Measurements from ENCODE around the gene KIZ. TPM values are rescaled to one million over a fixed set of nuclear protein-coding genes. Genes with fewer than 3 reads are reported as not detected.

The KIZ gene
- total RNA-seq, 1 donor from 2014 or later: 60.0 TPM

- no peaks in the 10 kb centered on the region for H3K27me3 Mint-ChIP-seq (ENCODE audit: insufficient read depth, low read depth)
- H3K4me1 ChIP-seq: no peaks in the 10 kb centered on the region
- no peak overlapping the region for H3K4me2 ChIP-seq
- H3K9me3 Mint-ChIP-seq: no peaks in the 10 kb centered on the region
- no peak overlapping the region for H2AFZ ChIP-seq (replicated peaks)
- no peak overlapping the region for H3K4me3 Mint-ChIP-seq
- no peaks in the 10 kb centered on the region for H4K20me1 ChIP-seq (ENCODE audit: low read depth)
- H3K9me3 ChIP-seq (ENCODE audit: low read depth): no peaks in the 10 kb centered on the region
- H3K27me3 ChIP-seq: no peaks in the 10 kb centered on the region
- H3K4me1 Mint-ChIP-seq: no peaks in the 10 kb centered on the region
- TF ChIP-seq, protein P1, sequence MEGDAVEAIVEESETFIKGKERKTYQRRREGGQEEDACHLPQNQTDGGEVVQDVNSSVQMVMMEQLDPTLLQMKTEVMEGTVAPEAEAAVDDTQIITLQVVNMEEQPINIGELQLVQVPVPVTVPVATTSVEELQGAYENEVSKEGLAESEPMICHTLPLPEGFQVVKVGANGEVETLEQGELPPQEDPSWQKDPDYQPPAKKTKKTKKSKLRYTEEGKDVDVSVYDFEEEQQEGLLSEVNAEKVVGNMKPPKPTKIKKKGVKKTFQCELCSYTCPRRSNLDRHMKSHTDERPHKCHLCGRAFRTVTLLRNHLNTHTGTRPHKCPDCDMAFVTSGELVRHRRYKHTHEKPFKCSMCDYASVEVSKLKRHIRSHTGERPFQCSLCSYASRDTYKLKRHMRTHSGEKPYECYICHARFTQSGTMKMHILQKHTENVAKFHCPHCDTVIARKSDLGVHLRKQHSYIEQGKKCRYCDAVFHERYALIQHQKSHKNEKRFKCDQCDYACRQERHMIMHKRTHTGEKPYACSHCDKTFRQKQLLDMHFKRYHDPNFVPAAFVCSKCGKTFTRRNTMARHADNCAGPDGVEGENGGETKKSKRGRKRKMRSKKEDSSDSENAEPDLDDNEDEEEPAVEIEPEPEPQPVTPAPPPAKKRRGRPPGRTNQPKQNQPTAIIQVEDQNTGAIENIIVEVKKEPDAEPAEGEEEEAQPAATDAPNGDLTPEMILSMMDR (IDR thresholded peaks at IDR 0.05): no peak
- no peak for TF ChIP-seq EZH2phosphoT487 (IDR thresholded peaks at IDR 0.05)
- TF ChIP-seq EZH2 (IDR thresholded peaks at IDR 0.05): no peak
- no peaks in the 10 kb centered on the region for H3F3A ChIP-seq (ENCODE audit: low read depth)
- H3K27ac Mint-ChIP-seq: no peak overlapping the region
- no peak overlapping the region for H3K27ac ChIP-seq
- H3K36me3 Mint-ChIP-seq: no peaks in the 10 kb centered on the region
- no peak overlapping the region for H3K4me3 ChIP-seq
- H3K36me3 ChIP-seq: no peaks in the 10 kb centered on the region
- H3K79me2 ChIP-seq (ENCODE audit: low read depth): no peaks in the 10 kb centered on the region
- no peak for DNase-seq (ENCODE audit: low spot score)
- no peak overlapping the region for H3K9ac ChIP-seq
These were observed 168.9 kb downstream of the KIZ start for GRCh38 chr20:21294755-21295154.

Small RNA genes lying within 50 kb of the gene (small RNA-seq; reads per million reads assigned to genes)
- gene RNA5SP477: not detected

Other genes with a start within 250 kb of the KIZ start
- not detected in 2 replicates for gene LINC00237, start 19.7 kb upstream of the KIZ start, total RNA-seq (ENCODE audit: low replicate concordance)
- gene XRN2, start 177.2 kb downstream of the KIZ start, total RNA-seq (ENCODE audit: low replicate concordance): 170 and 239 TPM in 2 replicates